Measurements from ENCODE around the gene STRN3. TPM values are rescaled to one million over a fixed set of nuclear protein-coding genes. Genes with fewer than 3 reads are reported as not detected.
"Not testable (repeated sequence)": the region's sequence is repeated elsewhere in the genome, so short reads cannot be mapped to it uniquely, and the experiment has no call there.

STRN3 gene
- total and polyA plus RNA-seq, 10 of the 15 experiments (the other 5 are each of a cell fraction or from before 2014, with no cell fraction given) = 7.8 to 27.9 (median 14.1) TPM

GRCh38 chr14:30980106-30980704, 46.0 kb downstream of the STRN3 start:
- BruUV-seq (replicated peaks); H3K27ac ChIP-seq (ENCODE audit: control insufficient read depth, insufficient read depth); H3K4me3 ChIP-seq; H3K9ac ChIP-seq (ENCODE audit: control insufficient read depth, insufficient read depth, low read length); POLR2A ChIA-PET; H3K4me1 ChIP-seq (ENCODE audit: control insufficient read depth, insufficient read depth, low read length); H3K27me3 ChIP-seq (replicated peaks in 1 of 2; ENCODE audit: control insufficient read depth in 2 of 2, insufficient read depth in 2 of 2, low read length in 1 of 2); H2AFZ ChIP-seq (ENCODE audit: control insufficient read depth, low read depth, low read length); H4K20me1 ChIP-seq (ENCODE audit: control insufficient read depth, insufficient read depth); H3K36me3 ChIP-seq (ENCODE audit: control insufficient read depth in 2 of 2, insufficient read depth in 2 of 2, low read length in 1 of 2); H3K4me2 ChIP-seq (ENCODE audit: control insufficient read depth, insufficient read depth); H3K9me3 ChIP-seq (replicated peaks; ENCODE audit: control insufficient read depth, insufficient read depth, low read length): not testable (repeated sequence)
- WGBS (ENCODE audit: insufficient coverage, insufficient replicate concordance, low lambda C conversion rate, missing lambda C conversion rate) = 51% methylated on average over 13 of the region's 13 CpGs
- ChIA-PET RAD21 (ENCODE audit: unreplicated experiment) (interaction anchor here (0.9 to 5.1 kb wide), 10 partner anchors 10 to 380 kb away, joined by 3 to 41 read pairs (median 4); no protein-coding TSS in a partner anchor), CTCF (interaction anchor here (0.6 to 8.1 kb wide), 18 partner anchors 11 to 1507 kb away, joined by 3 to 97 read pairs (median 4); partner anchors contain the start of genes AP4S1 and STRN3), SMC1A (ENCODE audit: uncharacterized antibody, unreplicated experiment) (interaction anchor here (0.7 to 3.8 kb wide), 11 partner anchors 8 to 120 kb away, joined by 3 to 23 read pairs (median 4); no protein-coding TSS in a partner anchor)
- FAIRE-seq (peak; percentile 84), DNase-seq (ENCODE audit: low read depth, low spot score) (peak; percentile 19), ATAC-seq (peak; percentile 86)
- peaks cover 31% of the 10 kb centered on the region for H3K79me2 ChIP-seq (ENCODE audit: control insufficient read depth, insufficient read depth, low read length)
- TF ChIP-seq ZNF384 (IDR thresholded peaks at IDR 0.05; ENCODE audit: borderline replicate concordance, low read depth, low read length) (peak; percentile 14; the same call in 1 of the 2 replicates), CTCF (IDR thresholded peaks at IDR 0.05 in 2 of 3, conservative IDR thresholded peaks at IDR 0.05 in 1 of 3; ENCODE audit: control insufficient read depth in 2 of 3, extremely low read depth in 1 of 3, insufficient read depth in 1 of 3, low read depth in 3 of 3, low read length in 3 of 3) (peak; percentile 53 to 63 (median 57); a peak in 5 of 6 replicates), SMC3 (IDR thresholded peaks at IDR 0.05; ENCODE audit: borderline replicate concordance, low read length) (peak; percentile 55; the same call in 1 of the 2 replicates), FOXK2 (IDR thresholded peaks at IDR 0.05) (peak; percentile 34; the same call in 1 of the 2 replicates), MLLT1 (IDR thresholded peaks at IDR 0.05) (peak; percentile 73), RAD21 (IDR thresholded peaks at IDR 0.05; ENCODE audit: insufficient read depth, low read depth, low read length) (peak; percentile 74)
- intact Hi-C loops (cut with micrococcal nuclease; ENCODE audit: unreplicated experiment) = loop anchor here (1.0 kb wide), 1 partner anchor 102 kb away; no protein-coding TSS in a partner anchor
- in situ Hi-C loops (cut with MboI) = loop anchor here (5.0 kb wide), 1 partner anchor 102 kb away; no protein-coding TSS in a partner anchor
